HL-60 (cell line): ENCODE data around the gene KLC1.

Experiments
- DNase-seq, 2 experiments: peaks; one replicate each; pipeline ENCODE4 v3.0.0-alpha.2; 2010 to 2020; ENCODE audit warnings: low read depth in 1 of 2, low spot score in 1 of 2
- H3K27ac ChIP-seq: fragments of 250-450 bp; sonication (Bioruptor Pico); replicated peaks from 2 replicates; pipeline ENCODE4 v1.5.1; 2020; ENCODE audit warnings: mild to moderate bottlenecking, moderate library complexity
- H3K27me3 ChIP-seq: fragments of 250-450 bp; sonication (Bioruptor Pico); 2 replicates; pipeline ENCODE4 v1.5.1; 2021; ENCODE audit warnings: mild to moderate bottlenecking, moderate library complexity; ENCODE audit not compliant: insufficient read depth, poor library complexity, severe bottlenecking
- H3K4me3 ChIP-seq: replicated peaks from 2 replicates; pipeline ENCODE4 v1.5.1; 2011; ENCODE audit warnings: mild to moderate bottlenecking, control low read depth, low read length; ENCODE audit not compliant: insufficient read depth
- CTCF ChIP-seq: IDR thresholded peaks from one replicate; pipeline ENCODE4 v1.5.1; 2011; ENCODE audit warnings: low read length, control low read depth, inconsistent platforms; ENCODE audit not compliant: insufficient read depth
- GABPA ChIP-seq: IDR thresholded peaks from 2 replicates; pipeline ENCODE4 v1.6.1; 2012; ENCODE audit warnings: low read depth
- POLR2AphosphoS5 ChIP-seq: IDR thresholded peaks from 2 replicates; pipeline ENCODE4 v1.6.1; 2012; ENCODE audit warnings: low read depth
- SPI1 ChIP-seq: IDR thresholded peaks from 2 replicates; pipeline ENCODE4 v1.6.1; 2012; ENCODE audit warnings: low read depth, mild to moderate bottlenecking, borderline replicate concordance
- TF ChIP-seq, protein P1 (sequence below): IDR thresholded peaks from 2 replicates; pipeline ENCODE4 v1.6.1; 2012; ENCODE audit warnings: low read depth; ENCODE audit not compliant: insufficient replicate concordance

KLC1 gene

GRCh38 chr14:103725001-103725682, 96.1 kb downstream of the KLC1 start:
- Histone ChIP-seq H3K4me3 (no peak overlapping the region), H3K27me3 (no peaks in the 10 kb centered on the region), H3K27ac (no peak overlapping the region)
- TF ChIP-seq, protein P1, sequence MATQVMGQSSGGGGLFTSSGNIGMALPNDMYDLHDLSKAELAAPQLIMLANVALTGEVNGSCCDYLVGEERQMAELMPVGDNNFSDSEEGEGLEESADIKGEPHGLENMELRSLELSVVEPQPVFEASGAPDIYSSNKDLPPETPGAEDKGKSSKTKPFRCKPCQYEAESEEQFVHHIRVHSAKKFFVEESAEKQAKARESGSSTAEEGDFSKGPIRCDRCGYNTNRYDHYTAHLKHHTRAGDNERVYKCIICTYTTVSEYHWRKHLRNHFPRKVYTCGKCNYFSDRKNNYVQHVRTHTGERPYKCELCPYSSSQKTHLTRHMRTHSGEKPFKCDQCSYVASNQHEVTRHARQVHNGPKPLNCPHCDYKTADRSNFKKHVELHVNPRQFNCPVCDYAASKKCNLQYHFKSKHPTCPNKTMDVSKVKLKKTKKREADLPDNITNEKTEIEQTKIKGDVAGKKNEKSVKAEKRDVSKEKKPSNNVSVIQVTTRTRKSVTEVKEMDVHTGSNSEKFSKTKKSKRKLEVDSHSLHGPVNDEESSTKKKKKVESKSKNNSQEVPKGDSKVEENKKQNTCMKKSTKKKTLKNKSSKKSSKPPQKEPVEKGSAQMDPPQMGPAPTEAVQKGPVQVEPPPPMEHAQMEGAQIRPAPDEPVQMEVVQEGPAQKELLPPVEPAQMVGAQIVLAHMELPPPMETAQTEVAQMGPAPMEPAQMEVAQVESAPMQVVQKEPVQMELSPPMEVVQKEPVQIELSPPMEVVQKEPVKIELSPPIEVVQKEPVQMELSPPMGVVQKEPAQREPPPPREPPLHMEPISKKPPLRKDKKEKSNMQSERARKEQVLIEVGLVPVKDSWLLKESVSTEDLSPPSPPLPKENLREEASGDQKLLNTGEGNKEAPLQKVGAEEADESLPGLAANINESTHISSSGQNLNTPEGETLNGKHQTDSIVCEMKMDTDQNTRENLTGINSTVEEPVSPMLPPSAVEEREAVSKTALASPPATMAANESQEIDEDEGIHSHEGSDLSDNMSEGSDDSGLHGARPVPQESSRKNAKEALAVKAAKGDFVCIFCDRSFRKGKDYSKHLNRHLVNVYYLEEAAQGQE, result no peak
- TF ChIP-seq GABPA, result no peak
- TF ChIP-seq SPI1, result no peak
- no peak for TF ChIP-seq POLR2AphosphoS5
- TF ChIP-seq CTCF, result no peak
- no peak for DNase-seq

DNA sequence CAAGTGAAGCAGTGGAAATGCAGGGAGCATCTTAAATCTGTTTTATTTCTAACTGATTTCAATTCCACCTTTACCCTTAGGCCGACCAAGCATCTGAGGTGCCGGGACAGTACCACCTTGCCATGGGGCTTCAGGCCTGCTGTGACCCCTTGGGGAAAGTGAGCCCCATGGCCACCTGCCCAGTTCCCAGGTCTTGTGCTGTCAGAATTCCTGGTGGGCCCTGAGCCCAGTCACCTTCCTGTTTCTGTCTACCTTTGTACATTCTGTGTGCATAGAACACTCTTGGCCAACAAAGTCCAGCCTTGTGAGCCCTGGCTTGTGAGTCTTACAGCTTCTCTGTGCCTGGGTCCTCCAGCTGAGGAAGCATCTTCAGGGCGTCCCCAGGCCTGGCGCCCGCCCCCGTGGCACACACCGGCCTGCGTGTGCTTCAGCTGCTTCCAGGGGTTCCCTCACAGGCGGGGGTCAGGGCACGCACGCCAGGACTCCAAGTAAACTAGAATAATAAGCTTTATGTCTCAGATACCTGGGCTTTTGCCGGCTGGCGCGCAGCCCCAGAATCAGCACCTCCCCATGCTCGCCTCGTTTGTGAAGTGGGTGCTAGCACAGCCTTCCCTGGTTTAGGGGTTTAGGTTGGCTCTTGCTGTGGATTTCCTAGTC, 96.9 kb downstream of the KLC1 start:
- H3K27me3 ChIP-seq, result no peaks in the 10 kb centered on the region
- H3K27ac ChIP-seq, result no peak overlapping the region
- DNase-seq, result no peak
- H3K4me3 ChIP-seq, result no peak overlapping the region
- TF ChIP-seq SPI1, result no peak
- no peak for TF ChIP-seq GABPA
- no peak for TF ChIP-seq CTCF
- TF ChIP-seq POLR2AphosphoS5, result no peak
- TF ChIP-seq, protein P1, result no peak

GRCh38 chr14:103726474-103726873, 97.5 kb downstream of the KLC1 start:
- Histone ChIP-seq H3K27me3 (no peaks in the 10 kb centered on the region), H3K4me3 (no peak overlapping the region), H3K27ac (no peak overlapping the region)
- DNase-seq, result no peak
- no peak for TF ChIP-seq SPI1
- no peak for TF ChIP-seq POLR2AphosphoS5
- no peak for TF ChIP-seq GABPA
- TF ChIP-seq, protein P1, result no peak
- TF ChIP-seq CTCF, result no peak
